LoVo (cell line): ENCODE data around the gene LBX1.
"Not testable (repeated sequence)": the region's sequence is repeated elsewhere in the genome, so short reads cannot be mapped to it uniquely, and the experiment has no call there.

Experiments used
- DNase-seq: peaks from one replicate; pipeline ENCODE4 v3.0.0-alpha.2; 2016; ENCODE audit warnings: low spot score

Gene LBX1

GRCh38 chr10:101208543-101208942 is 20.7 kb downstream of the LBX1 start:
- no peak for DNase-seq

- DNase-seq, result no peak
These were observed 22.2 kb downstream of the LBX1 start for GRCh38 chr10:101207026-101207425.

GRCh38 chr10:101202667-101203066 is 26.6 kb downstream of the LBX1 start:
- not testable (repeated sequence) for DNase-seq

GRCh38 chr10:101198326-101198977 is 30.8 kb downstream of the LBX1 start:
- not testable (repeated sequence) for DNase-seq

- no peak for DNase-seq
These were observed 33.3 kb downstream of the LBX1 start for GRCh38 chr10:101195921-101196320.

- no peak for DNase-seq
These were observed 39.5 kb downstream of the LBX1 start for GRCh38 chr10:101189461-101190401.

GRCh38 chr10:101188942-101189341 is 40.3 kb downstream of the LBX1 start:
- DNase-seq, result no peak

GRCh38 chr10:101183458-101184183 is 45.6 kb downstream of the LBX1 start:
- no peak for DNase-seq

GRCh38 chr10:101182936-101183335 is 46.3 kb downstream of the LBX1 start:
- no peak for DNase-seq
